Measurements from ENCODE around the gene DAGLA. TPM values are rescaled to one million over a fixed set of nuclear protein-coding genes. Genes with fewer than 3 reads are reported as not detected.

DAGLA gene
- total RNA-seq, 2 experiments from 2014 or later, result 0.44 to 0.45 TPM

- peaks cover under 1% of the 10 kb centered on the region for H3K4me1 Mint-ChIP-seq
- no peaks in the 10 kb centered on the region for H3K27me3 Mint-ChIP-seq
- DNase-seq, result no peak
- H3K9me3 Mint-ChIP-seq, result no peaks in the 10 kb centered on the region
- H3K36me3 Mint-ChIP-seq (ENCODE audit: low read depth), result no peaks in the 10 kb centered on the region
- no peak overlapping the region for H3K27ac Mint-ChIP-seq
- no peak overlapping the region for H3K4me3 Mint-ChIP-seq
- POLR2A ChIA-PET, result no interaction called here
- CTCF ChIA-PET, result interaction anchor here (0.5 to 1.7 kb wide), 3 partner anchors 13 to 32 kb away, joined by 4 to 5 read pairs (median 5); no protein-coding TSS in a partner anchor
Measured at GRCh38 chr11:61765550-61766253, 85.5 kb downstream of the DAGLA start.

DNA sequence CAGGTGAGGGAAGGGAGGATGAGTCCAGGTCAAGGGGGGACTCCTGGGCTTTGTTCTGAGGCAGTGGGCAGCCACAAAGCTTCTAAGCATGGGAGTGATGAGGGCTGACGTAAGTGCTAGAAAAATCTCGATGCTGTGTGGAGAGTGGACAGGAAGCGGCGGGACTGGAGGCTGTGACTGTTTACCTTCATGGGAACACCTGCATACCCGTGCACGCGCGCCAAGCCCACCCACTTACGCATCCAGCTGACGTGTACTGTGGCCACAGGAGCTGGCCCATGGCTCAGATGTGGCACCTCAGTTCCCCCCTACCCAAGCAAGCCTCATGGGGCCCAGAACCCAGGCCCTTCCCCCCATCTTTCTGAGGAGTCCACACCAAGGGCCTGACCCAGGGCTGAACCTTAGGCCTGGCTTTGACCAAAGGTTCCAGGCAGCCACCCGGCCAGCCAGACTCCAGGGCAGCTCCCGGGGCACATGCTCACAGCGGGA, 86.2 kb downstream of the DAGLA start:
- Mint-ChIP-seq H3K27me3 (no peaks in the 10 kb centered on the region), H3K4me3 (no peak overlapping the region), H3K9me3 (no peaks in the 10 kb centered on the region), H3K4me1 (peaks cover 7% of the 10 kb centered on the region), H3K27ac (no peak overlapping the region), H3K36me3 (ENCODE audit: low read depth) (no peaks in the 10 kb centered on the region)
- CTCF ChIA-PET, result interaction anchor here (0.5 to 1.7 kb wide), 2 partner anchors 19 to 31 kb away, joined by 4 to 5 read pairs; no protein-coding TSS in a partner anchor
- POLR2A ChIA-PET, result no interaction called here
- DNase-seq, result no peak

GRCh38 chr11:61768376-61769076, 88.3 kb downstream of the DAGLA start:
- Mint-ChIP-seq H3K4me1 (peaks cover 13% of the 10 kb centered on the region), H3K9me3 (no peaks in the 10 kb centered on the region), H3K27ac (no peak overlapping the region), H3K36me3 (ENCODE audit: low read depth) (no peaks in the 10 kb centered on the region), H3K27me3 (no peaks in the 10 kb centered on the region), H3K4me3 (no peak overlapping the region)
- ChIA-PET POLR2A (no interaction called here), CTCF (interaction anchor here (0.8 kb wide), 1 partner anchor 9 kb away, joined by 5 read pairs; no protein-coding TSS in a partner anchor)
- DNase-seq, result no peak

- no peaks in the 10 kb centered on the region for H3K36me3 Mint-ChIP-seq (ENCODE audit: low read depth)
- POLR2A ChIA-PET, result no interaction called here
- H3K27ac Mint-ChIP-seq, result no peak overlapping the region
- CTCF ChIA-PET, result interaction anchor here (0.8 kb wide), 1 partner anchor 10 kb away, joined by 5 read pairs; no protein-coding TSS in a partner anchor
- DNase-seq, result no peak
- H3K9me3 Mint-ChIP-seq, result no peaks in the 10 kb centered on the region
- no peak overlapping the region for H3K4me3 Mint-ChIP-seq
- no peaks in the 10 kb centered on the region for H3K27me3 Mint-ChIP-seq
- peaks cover 13% of the 10 kb centered on the region for H3K4me1 Mint-ChIP-seq
Measured at GRCh38 chr11:61769169-61769920, 89.2 kb downstream of the DAGLA start.

DNA sequence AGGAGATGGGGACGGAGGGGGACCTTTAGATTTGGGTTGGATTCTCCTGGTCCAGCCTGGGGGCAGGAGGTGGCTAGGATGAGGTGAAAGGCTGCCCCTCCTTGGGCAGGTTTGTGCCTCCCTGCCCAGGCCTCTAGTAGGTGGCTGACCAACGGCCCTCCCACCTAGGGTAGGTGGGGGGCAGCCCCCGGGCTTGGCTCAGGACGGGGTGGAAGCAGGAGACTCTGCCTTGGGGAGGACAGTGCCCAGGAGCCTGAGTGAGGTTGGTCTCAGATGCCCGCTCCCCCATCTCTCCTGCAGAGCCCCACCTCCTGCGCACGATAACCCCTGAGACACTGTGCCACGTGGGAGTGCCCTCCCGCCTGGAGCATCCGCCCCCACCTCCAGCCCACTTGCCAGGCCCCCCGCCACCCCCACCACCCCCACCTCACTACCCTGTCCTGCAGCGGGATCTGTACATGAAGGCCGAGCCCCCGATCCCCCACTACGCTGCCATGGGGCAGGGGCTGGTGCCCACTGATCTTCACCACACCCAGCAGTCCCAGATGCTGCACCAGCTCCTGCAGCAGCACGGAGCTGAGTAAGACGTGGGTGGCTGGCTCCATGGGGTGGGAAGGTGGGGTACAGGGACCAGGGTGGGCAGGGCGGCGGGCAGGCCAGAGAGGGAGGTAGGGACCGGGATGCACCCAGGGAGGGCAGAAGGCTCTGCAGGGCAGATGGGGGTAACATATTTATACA, 89.9 kb downstream of the DAGLA start:
- Mint-ChIP-seq H3K27me3 (no peaks in the 10 kb centered on the region), H3K27ac (no peak overlapping the region), H3K4me3 (no peak overlapping the region), H3K36me3 (ENCODE audit: low read depth) (no peaks in the 10 kb centered on the region), H3K9me3 (no peaks in the 10 kb centered on the region), H3K4me1 (peaks cover 13% of the 10 kb centered on the region)
- ChIA-PET CTCF (no interaction called here), POLR2A (no interaction called here)
- no peak for DNase-seq

- CTCF ChIA-PET, result no interaction called here
- peak overlapping the region; percentile 68 for H3K27ac Mint-ChIP-seq
- no peaks in the 10 kb centered on the region for H3K27me3 Mint-ChIP-seq
- no peak for DNase-seq
- H3K9me3 Mint-ChIP-seq, result no peaks in the 10 kb centered on the region
- POLR2A ChIA-PET, result no interaction called here
- no peak overlapping the region for H3K4me3 Mint-ChIP-seq
- peaks cover 15% of the 10 kb centered on the region for H3K4me1 Mint-ChIP-seq
- H3K36me3 Mint-ChIP-seq (ENCODE audit: low read depth), result no peaks in the 10 kb centered on the region
Measured at GRCh38 chr11:61771195-61771894, 91.2 kb downstream of the DAGLA start.

GRCh38 chr11:61771985-61772455, 91.8 kb downstream of the DAGLA start:
- no peak for DNase-seq
- peak overlapping the region; percentile 68 for H3K27ac Mint-ChIP-seq
- no peaks in the 10 kb centered on the region for H3K36me3 Mint-ChIP-seq (ENCODE audit: low read depth)
- CTCF ChIA-PET, result interaction anchor here (0.7 to 1.0 kb wide), 2 partner anchors 11 to 39 kb away, joined by 3 read pairs; no protein-coding TSS in a partner anchor
- no peaks in the 10 kb centered on the region for H3K9me3 Mint-ChIP-seq
- POLR2A ChIA-PET, result interaction anchor here (0.6 kb wide), 1 partner anchor 391 kb away, joined by 3 read pairs; no protein-coding TSS in a partner anchor
- H3K4me1 Mint-ChIP-seq, result peaks cover 21% of the 10 kb centered on the region
- peaks cover 2% of the 10 kb centered on the region for H3K27me3 Mint-ChIP-seq
- no peak overlapping the region for H3K4me3 Mint-ChIP-seq

DNA sequence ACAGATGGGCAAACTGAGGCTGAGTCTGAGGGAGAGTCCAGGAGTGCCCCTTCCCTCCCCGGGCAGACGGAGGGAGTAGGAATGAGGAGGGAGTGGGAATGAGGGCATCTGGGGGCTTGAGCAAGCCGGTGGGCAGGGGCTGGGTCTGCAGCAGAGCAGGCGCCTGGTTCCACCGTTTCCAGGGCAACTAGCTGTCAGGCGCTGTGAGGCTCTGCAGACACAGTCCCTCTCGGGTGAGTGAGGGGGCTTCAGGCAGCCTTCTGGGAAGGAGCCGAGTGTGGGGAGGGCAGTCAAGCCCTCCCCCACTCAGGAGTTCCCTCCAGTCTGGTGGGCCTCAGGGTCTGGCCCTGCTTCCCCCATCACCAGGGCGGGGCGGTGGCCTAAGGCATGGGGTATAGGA, 93.2 kb downstream of the DAGLA start:
- Mint-ChIP-seq H3K27me3 (peaks cover 2% of the 10 kb centered on the region), H3K27ac (no peak overlapping the region), H3K36me3 (ENCODE audit: low read depth) (no peaks in the 10 kb centered on the region), H3K4me3 (no peak overlapping the region), H3K4me1 (peaks cover 32% of the 10 kb centered on the region), H3K9me3 (no peaks in the 10 kb centered on the region)
- ChIA-PET POLR2A (no interaction called here), CTCF (no interaction called here)
- DNase-seq, result no peak

DNA sequence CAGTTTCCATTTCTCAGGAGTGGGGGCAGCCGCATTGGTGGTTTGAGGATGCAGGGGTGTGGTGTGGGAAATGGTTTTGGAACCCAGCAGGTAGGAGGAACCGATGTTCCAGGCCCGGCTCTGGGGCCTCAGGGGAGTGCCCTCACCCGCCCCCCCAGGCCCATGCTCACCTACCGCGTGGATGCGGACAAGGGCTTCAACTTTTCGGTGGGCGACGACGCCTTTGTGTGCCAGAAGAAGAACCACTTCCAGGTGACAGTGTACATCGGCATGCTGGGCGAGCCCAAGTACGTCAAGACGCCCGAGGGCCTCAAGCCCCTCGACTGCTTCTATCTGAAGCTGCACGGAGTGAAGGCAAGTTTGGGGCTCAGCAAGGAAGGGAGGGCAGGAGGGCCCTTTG, 93.6 kb downstream of the DAGLA start:
- H3K9me3 Mint-ChIP-seq, result no peaks in the 10 kb centered on the region
- ChIA-PET CTCF (no interaction called here), POLR2A (no interaction called here)
- H3K36me3 Mint-ChIP-seq (ENCODE audit: low read depth), result no peaks in the 10 kb centered on the region
- H3K4me3 Mint-ChIP-seq, result no peak overlapping the region
- H3K4me1 Mint-ChIP-seq, result peaks cover 32% of the 10 kb centered on the region
- no peak for DNase-seq
- H3K27ac Mint-ChIP-seq, result no peak overlapping the region
- H3K27me3 Mint-ChIP-seq, result peaks cover 2% of the 10 kb centered on the region

DNA sequence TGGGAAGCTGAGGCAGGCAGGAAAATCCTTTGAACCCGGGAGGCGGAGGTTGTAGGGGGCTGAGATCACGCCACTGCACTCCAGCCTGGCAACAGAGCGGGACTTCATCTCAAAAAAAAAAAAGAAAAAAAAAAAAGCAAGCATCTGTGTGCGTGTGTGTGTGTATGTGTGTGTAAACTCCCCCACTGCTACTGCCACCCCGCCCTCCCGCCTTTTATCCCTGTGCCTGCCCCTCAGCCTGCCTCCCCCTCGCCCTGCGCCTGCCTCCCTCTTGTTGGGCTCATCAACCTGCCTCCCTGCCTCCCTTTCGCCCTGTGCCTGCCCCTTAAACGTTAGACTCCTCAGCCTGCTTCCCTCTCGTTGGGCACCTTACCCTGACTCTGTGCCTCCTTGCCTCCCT, 94.2 kb downstream of the DAGLA start:
- no peaks in the 10 kb centered on the region for H3K9me3 Mint-ChIP-seq
- H3K4me3 Mint-ChIP-seq, result no peak overlapping the region
- ChIA-PET POLR2A (no interaction called here), CTCF (interaction anchor here (1.2 kb wide), 1 partner anchor 13 kb away, joined by 4 read pairs; no protein-coding TSS in a partner anchor)
- no peak for DNase-seq
- no peaks in the 10 kb centered on the region for H3K36me3 Mint-ChIP-seq (ENCODE audit: low read depth)
- H3K27me3 Mint-ChIP-seq, result peaks cover 2% of the 10 kb centered on the region
- H3K4me1 Mint-ChIP-seq, result peaks cover 32% of the 10 kb centered on the region
- H3K27ac Mint-ChIP-seq, result no peak overlapping the region

DNA sequence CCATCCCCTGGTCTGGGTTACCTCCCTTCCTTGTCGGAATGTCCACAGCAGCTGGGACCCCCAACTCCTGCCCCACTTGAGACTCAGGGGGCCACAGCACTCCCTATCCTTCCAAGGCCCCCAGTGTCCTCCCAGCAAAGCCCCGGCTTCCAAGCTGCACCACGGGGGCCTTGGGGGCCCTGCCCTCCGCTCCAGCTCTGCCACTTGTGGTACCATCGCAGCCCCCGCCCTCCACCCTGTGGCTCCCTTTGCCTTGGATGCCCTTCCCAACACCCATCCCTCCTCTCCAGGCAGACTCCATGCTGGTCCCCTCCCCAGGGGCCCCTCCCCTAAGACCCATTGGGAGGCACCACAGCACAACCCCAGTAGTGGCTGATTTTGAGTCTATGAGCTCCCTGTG, 94.9 kb downstream of the DAGLA start:
- Mint-ChIP-seq H3K36me3 (ENCODE audit: low read depth) (no peaks in the 10 kb centered on the region), H3K9me3 (no peaks in the 10 kb centered on the region), H3K4me3 (no peak overlapping the region), H3K4me1 (peaks cover 32% of the 10 kb centered on the region), H3K27me3 (peaks cover 2% of the 10 kb centered on the region), H3K27ac (peak overlapping the region; percentile 79)
- DNase-seq, result no peak
- CTCF ChIA-PET, result interaction anchor here (0.7 to 1.2 kb wide), 4 partner anchors 13 to 28 kb away, joined by 3 to 4 read pairs (median 4); no protein-coding TSS in a partner anchor
- POLR2A ChIA-PET, result no interaction called here

Measured in activated CD4-positive, alpha-beta T cell treated with anti-CD3 and anti-CD28 coated beads, Interleukin-2, amount 10 ng/mL, durations not matched to agents 7 days and 5 days (primary cell).